ENCODE results near the gene ELOVL1.

DNA sequence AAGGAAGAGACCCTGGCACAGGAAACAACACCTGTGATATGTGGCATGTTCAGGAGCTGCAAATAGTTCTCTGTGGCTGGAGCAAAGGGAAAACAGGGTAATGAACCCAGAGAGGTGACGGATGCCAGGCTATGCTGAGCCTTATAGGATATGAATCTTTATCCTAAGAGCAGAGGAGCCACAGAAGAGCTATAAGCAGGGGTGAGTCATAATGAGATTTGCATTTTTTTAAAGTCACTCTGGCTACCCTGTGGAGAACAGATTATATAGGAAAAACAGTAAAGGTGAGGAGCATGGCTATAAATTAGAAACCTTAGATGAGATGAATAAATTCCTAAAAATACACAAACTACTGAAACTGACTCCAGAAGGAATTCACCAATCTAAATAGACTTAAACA lies 43.0 kb downstream of the ELOVL1 start:
- no peak for TF ChIP-seq POLR2A (IDR thresholded peaks at IDR 0.05; ENCODE audit: borderline replicate concordance, extremely low read depth, insufficient read depth, insufficient read length)
- TF ChIP-seq EZH2 (IDR thresholded peaks at IDR 0.05) = no peak
- TF ChIP-seq, protein P1, sequence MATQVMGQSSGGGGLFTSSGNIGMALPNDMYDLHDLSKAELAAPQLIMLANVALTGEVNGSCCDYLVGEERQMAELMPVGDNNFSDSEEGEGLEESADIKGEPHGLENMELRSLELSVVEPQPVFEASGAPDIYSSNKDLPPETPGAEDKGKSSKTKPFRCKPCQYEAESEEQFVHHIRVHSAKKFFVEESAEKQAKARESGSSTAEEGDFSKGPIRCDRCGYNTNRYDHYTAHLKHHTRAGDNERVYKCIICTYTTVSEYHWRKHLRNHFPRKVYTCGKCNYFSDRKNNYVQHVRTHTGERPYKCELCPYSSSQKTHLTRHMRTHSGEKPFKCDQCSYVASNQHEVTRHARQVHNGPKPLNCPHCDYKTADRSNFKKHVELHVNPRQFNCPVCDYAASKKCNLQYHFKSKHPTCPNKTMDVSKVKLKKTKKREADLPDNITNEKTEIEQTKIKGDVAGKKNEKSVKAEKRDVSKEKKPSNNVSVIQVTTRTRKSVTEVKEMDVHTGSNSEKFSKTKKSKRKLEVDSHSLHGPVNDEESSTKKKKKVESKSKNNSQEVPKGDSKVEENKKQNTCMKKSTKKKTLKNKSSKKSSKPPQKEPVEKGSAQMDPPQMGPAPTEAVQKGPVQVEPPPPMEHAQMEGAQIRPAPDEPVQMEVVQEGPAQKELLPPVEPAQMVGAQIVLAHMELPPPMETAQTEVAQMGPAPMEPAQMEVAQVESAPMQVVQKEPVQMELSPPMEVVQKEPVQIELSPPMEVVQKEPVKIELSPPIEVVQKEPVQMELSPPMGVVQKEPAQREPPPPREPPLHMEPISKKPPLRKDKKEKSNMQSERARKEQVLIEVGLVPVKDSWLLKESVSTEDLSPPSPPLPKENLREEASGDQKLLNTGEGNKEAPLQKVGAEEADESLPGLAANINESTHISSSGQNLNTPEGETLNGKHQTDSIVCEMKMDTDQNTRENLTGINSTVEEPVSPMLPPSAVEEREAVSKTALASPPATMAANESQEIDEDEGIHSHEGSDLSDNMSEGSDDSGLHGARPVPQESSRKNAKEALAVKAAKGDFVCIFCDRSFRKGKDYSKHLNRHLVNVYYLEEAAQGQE (IDR thresholded peaks at IDR 0.05; ENCODE audit: low read depth) = no peak
- no peak for TF ChIP-seq EZH2phosphoT487 (IDR thresholded peaks at IDR 0.05; ENCODE audit: borderline replicate concordance)
- TF ChIP-seq ZFX (IDR thresholded peaks at IDR 0.05) = no peak
- TF ChIP-seq, protein P2, sequence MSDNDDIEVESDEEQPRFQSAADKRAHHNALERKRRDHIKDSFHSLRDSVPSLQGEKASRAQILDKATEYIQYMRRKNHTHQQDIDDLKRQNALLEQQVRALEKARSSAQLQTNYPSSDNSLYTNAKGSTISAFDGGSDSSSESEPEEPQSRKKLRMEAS (IDR thresholded peaks at IDR 0.05) = no peak
- TF ChIP-seq, protein P3, sequence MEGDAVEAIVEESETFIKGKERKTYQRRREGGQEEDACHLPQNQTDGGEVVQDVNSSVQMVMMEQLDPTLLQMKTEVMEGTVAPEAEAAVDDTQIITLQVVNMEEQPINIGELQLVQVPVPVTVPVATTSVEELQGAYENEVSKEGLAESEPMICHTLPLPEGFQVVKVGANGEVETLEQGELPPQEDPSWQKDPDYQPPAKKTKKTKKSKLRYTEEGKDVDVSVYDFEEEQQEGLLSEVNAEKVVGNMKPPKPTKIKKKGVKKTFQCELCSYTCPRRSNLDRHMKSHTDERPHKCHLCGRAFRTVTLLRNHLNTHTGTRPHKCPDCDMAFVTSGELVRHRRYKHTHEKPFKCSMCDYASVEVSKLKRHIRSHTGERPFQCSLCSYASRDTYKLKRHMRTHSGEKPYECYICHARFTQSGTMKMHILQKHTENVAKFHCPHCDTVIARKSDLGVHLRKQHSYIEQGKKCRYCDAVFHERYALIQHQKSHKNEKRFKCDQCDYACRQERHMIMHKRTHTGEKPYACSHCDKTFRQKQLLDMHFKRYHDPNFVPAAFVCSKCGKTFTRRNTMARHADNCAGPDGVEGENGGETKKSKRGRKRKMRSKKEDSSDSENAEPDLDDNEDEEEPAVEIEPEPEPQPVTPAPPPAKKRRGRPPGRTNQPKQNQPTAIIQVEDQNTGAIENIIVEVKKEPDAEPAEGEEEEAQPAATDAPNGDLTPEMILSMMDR (IDR thresholded peaks at IDR 0.05 in 2 of 3, conservative IDR thresholded peaks at IDR 0.05 in 1 of 3; ENCODE audit: borderline replicate concordance in 1 of 3, insufficient read depth in 1 of 3, low read depth in 2 of 3, low read length in 2 of 3) = no peak
- TF ChIP-seq SIN3A (IDR thresholded peaks at IDR 0.05; ENCODE audit: low read depth) = no peak
- no peak for TF ChIP-seq POLR2AphosphoS5 (IDR thresholded peaks at IDR 0.05; ENCODE audit: low read depth, low read length)
- TF ChIP-seq ELF1 (IDR thresholded peaks at IDR 0.05; ENCODE audit: borderline replicate concordance, low read depth) = no peak
- TF ChIP-seq, protein P4, sequence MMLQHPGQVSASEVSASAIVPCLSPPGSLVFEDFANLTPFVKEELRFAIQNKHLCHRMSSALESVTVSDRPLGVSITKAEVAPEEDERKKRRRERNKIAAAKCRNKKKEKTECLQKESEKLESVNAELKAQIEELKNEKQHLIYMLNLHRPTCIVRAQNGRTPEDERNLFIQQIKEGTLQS (IDR thresholded peaks at IDR 0.05) = no peak
- no peak for TF ChIP-seq SP1 (IDR thresholded peaks at IDR 0.05; ENCODE audit: low read depth)
- no peak for TF ChIP-seq EGR1 (IDR thresholded peaks at IDR 0.05; ENCODE audit: low read depth)
- TF ChIP-seq RAD21 (IDR thresholded peaks at IDR 0.05; ENCODE audit: low read depth) = no peak
